Right atrium auricular region (tissue), 2 donors: Measurements from ENCODE around the gene FRMD4A. TPM values are rescaled to one million over a fixed set of nuclear protein-coding genes. Genes with fewer than 3 reads are reported as not detected.

ENCODE experiments used
- DNase-seq: peaks from one replicate; pipeline ENCODE4 v3.0.0-alpha.2; 2019; ENCODE audit warnings: low spot score
- H3K27ac ChIP-seq, 2 donors: fragments of 200-600 bp; sonication (generic); 1 replicate in 1 of 2; 2 replicates in 1 of 2; pipeline ENCODE4 v1.5.1; 2016 to 2019
- H3K27me3 ChIP-seq, 2 donors: fragments of 200-600 bp; sonication (generic); one replicate each; pipeline versions ENCODE4 v1.5.1 to v1.6.0; 2017 to 2019
- H3K36me3 ChIP-seq: fragments of 200-600 bp; sonication (generic); one replicate; pipeline ENCODE4 v1.5.1; 2016
- H3K4me1 ChIP-seq, 2 donors: fragments of 200-600 bp; sonication (generic); one replicate each; pipeline versions ENCODE4 v1.5.1 to v1.6.0; 2017 to 2019
- H3K4me3 ChIP-seq, 2 donors: fragments of 200-600 bp; sonication (generic); 1 replicate in 1 of 2; 2 replicates in 1 of 2; pipeline ENCODE4 v1.5.1; 2017 to 2019; ENCODE audit warnings: mild to moderate bottlenecking in 1 of 2, moderate library complexity in 1 of 2
- H3K9me3 ChIP-seq, 2 donors: fragments of 200-600 bp; sonication (generic); one replicate each; pipeline ENCODE4 v1.5.1; 2019
- total RNA-seq, 2 donors: library from RNA; depleted of rRNA; stranded (reverse); fragments of >200 nt; gene quantifications; one replicate each; pipeline ENCODE4 v1.1.0, GENCODE V29; 2016
- TF ChIP-seq, protein P1 (sequence below), 2 donors: fragments of 200-600 bp; sonication (generic); IDR thresholded peaks; one replicate each; pipeline ENCODE4 v1.5.1; 2019; ENCODE audit warnings: antibody characterized with exemption in 2 of 2

The FRMD4A gene
- total RNA-seq, 2 donors from 2014 or later, result 15.9 to 22.9 TPM

DNA sequence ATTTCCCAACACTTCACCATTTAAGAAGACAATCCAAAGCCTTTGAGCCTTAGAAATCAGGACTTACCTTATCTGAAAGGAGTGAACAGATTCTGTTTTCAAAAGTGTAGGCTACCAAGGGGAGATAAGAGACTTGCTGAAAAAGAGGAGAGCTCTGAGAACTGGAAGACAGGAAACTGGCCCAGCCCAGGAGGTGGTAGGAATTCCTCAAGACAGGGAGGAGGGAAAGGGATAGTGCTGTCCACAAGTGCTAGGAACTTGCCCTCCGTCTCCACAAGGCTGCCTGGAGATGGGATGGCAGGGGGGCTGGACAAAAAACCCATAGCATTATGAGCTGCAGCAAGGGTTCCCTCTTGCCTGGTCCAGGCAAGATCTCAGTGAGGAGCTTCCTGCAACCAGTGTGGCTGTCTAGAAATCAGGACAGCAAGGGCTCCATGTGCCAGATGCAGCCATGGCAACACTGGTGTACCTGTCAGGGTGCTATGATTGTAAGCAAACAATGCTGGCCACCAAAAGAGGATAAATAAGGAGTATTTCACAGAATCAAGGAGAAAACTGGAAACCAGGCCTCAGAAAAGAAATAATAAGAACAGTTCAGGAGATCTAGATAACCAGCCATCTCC is 22.7 kb upstream of the FRMD4A start:
- no peaks in the 10 kb centered on the region for H3K9me3 ChIP-seq
- no peaks in the 10 kb centered on the region for H3K36me3 ChIP-seq
- H3K4me3 ChIP-seq, result no peak overlapping the region
- DNase-seq, result no peak
- no peaks in the 10 kb centered on the region for H3K27me3 ChIP-seq
- no peaks in the 10 kb centered on the region for H3K4me1 ChIP-seq
- TF ChIP-seq, protein P1, sequence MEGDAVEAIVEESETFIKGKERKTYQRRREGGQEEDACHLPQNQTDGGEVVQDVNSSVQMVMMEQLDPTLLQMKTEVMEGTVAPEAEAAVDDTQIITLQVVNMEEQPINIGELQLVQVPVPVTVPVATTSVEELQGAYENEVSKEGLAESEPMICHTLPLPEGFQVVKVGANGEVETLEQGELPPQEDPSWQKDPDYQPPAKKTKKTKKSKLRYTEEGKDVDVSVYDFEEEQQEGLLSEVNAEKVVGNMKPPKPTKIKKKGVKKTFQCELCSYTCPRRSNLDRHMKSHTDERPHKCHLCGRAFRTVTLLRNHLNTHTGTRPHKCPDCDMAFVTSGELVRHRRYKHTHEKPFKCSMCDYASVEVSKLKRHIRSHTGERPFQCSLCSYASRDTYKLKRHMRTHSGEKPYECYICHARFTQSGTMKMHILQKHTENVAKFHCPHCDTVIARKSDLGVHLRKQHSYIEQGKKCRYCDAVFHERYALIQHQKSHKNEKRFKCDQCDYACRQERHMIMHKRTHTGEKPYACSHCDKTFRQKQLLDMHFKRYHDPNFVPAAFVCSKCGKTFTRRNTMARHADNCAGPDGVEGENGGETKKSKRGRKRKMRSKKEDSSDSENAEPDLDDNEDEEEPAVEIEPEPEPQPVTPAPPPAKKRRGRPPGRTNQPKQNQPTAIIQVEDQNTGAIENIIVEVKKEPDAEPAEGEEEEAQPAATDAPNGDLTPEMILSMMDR (IDR thresholded peaks at IDR 0.05), result no peak
- H3K27ac ChIP-seq, result no peak overlapping the region

DNA sequence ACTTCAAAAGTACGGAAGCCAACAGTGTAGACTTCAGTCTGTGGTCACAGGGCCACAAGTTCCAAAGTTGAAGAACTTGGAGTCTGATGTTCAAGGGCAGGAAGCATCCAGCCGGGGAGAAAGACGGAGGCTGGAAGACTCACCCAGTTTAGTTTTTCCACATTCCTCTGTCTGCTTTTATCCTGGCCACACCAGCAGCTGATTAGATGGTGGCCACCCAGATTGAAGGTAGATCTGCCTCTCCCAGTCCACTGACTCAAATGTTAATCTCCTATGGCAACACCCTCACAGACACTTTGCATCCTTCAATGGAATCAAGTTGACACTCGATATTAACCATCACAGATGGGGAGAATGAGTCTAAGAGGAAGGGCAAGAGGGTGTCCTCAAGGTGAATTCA is 19.3 kb upstream of the FRMD4A start:
- Histone ChIP-seq H3K4me3 (no peak overlapping the region), H3K36me3 (no peaks in the 10 kb centered on the region), H3K27me3 (no peaks in the 10 kb centered on the region), H3K27ac (no peak overlapping the region), H3K4me1 (no peaks in the 10 kb centered on the region), H3K9me3 (no peaks in the 10 kb centered on the region)
- TF ChIP-seq, protein P1 (IDR thresholded peaks at IDR 0.05), result no peak
- DNase-seq, result no peak

DNA sequence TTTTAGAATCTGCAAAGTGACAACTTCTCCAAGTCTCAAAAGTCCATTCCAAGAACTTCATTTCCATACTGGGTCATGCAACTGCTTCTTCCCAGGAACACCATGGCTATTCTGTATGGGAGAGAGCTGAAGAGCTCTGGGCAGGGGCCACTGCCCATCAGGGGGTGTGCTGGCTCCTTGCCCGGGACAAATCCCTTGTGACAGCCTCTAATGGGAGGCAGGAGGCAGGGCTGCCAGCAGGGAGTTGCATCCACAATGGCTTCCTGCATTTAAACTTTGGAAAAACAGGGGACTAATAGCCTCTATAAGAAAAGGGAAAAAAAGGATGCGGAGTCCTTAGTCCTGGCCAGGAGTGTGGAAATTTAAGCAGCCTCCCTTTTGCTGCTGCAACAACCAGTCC is 18.4 kb upstream of the FRMD4A start:
- no peaks in the 10 kb centered on the region for H3K27me3 ChIP-seq
- DNase-seq, result no peak
- H3K36me3 ChIP-seq, result no peaks in the 10 kb centered on the region
- no peak overlapping the region for H3K27ac ChIP-seq
- TF ChIP-seq, protein P1 (IDR thresholded peaks at IDR 0.05), result no peak
- H3K4me1 ChIP-seq, result no peaks in the 10 kb centered on the region
- H3K4me3 ChIP-seq, result no peak overlapping the region
- H3K9me3 ChIP-seq, result no peaks in the 10 kb centered on the region

DNA sequence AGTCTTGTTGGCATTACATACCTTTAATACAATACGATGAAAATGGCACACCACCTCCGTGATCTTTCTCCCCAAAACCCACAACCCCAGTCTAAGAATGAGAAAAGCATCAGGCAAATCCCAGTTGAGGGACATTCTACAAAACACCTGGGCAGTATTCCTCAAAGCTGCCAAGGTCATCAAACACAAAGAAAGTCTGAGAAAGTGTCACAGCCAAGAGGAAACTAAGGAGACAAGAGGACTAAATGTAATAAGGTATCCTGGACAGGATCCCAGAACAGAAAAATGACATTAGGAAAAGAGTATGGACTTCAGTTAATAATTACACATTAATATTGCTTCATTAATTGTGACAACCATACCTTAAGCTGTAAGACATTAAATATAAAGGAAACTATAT is 14.5 kb upstream of the FRMD4A start:
- no peaks in the 10 kb centered on the region for H3K9me3 ChIP-seq
- no peak overlapping the region for H3K4me3 ChIP-seq
- no peak overlapping the region for H3K27ac ChIP-seq
- no peak for DNase-seq
- no peaks in the 10 kb centered on the region for H3K4me1 ChIP-seq
- TF ChIP-seq, protein P1 (IDR thresholded peaks at IDR 0.05), result no peak
- no peaks in the 10 kb centered on the region for H3K36me3 ChIP-seq
- H3K27me3 ChIP-seq, result no peaks in the 10 kb centered on the region

DNA sequence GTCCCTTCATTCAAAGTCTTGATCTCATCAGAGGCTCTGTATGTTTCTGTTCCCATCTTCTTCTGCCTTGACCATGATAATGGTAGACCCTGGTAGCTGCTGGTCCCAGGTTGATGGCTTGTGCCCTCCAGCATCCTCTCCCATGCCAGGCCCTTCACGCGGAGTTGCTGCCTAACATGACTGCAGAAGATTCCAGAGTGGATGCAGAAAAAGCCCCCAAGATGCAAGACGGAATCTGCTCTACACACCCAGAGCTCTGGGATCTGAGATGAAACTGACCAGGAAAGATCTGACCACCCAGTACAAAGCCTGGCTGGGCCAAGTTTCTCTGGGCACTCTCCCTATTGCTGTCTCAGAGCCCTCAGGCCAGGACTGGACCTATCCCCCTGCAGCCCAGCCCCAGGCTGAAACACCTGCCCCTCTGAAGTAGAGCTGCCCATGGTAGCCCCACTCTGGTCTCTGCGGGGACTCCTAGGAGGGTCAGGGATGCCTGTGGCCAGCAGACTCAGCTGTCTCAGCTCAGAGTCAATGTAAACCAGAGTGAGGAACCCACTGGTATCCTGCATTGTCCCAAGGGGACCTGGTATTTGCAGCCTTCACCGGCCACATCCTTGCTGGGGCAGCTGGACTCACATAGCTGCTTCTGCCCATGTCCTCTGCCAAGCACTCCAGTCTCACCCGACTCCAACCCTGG is 9.5 kb upstream of the FRMD4A start:
- no peaks in the 10 kb centered on the region for H3K36me3 ChIP-seq
- TF ChIP-seq, protein P1 (IDR thresholded peaks at IDR 0.05), result no peak

More for the DNA sequence above, 9.5 kb upstream of the FRMD4A start:
- no peak for DNase-seq
- Histone ChIP-seq H3K4me3 (no peak overlapping the region), H3K4me1 (no peaks in the 10 kb centered on the region), H3K9me3 (no peaks in the 10 kb centered on the region), H3K27ac (no peak overlapping the region), H3K27me3 (no peaks in the 10 kb centered on the region)
